Endothelial cell of umbilical vein (primary cell): Measurements from ENCODE around the gene RELT. TPM values are rescaled to one million over a fixed set of nuclear protein-coding genes. Genes with fewer than 3 reads are reported as not detected.

Experiments used
- BruUV-seq: library from RNA; stranded (reverse); fragments of 400-500 nt; replicated peaks from 2 replicates; lab custom pipeline; 2021; lab: Mats Ljungman, UMichigan
- CTCF ChIA-PET: fragments of 300-600, 350-600 bp; sonication (Branson Sonifier 250); formaldehyde crosslinking; loops from one replicate; lab custom pipeline; 2021; ENCODE audit warnings: antibody characterized with exemption, inconsistent platforms; lab: Charles Lee
- POLR2A ChIA-PET: fragments of 300-600, 350-600 bp; sonication (Branson Sonifier 250); formaldehyde crosslinking; loops from one replicate; lab custom pipeline; 2021; ENCODE audit warnings: antibody characterized with exemption, inconsistent platforms; lab: Charles Lee
- DNase-seq: peaks from one replicate; pipeline ENCODE4 v3.0.0-alpha.2; 2011; ENCODE audit warnings: low read depth, low spot score
- FAIRE-seq: peaks from 2 replicates; lab custom pipeline; 2011; peaks lifted over from hg19 to GRCh38; lab: Jason Lieb, UNC
- H2AFZ ChIP-seq: 2 replicates; pipeline ENCODE4 v1.6.0; 2012; ENCODE audit warnings: low read depth, low read length, control low read depth, inconsistent platforms
- H3K27ac ChIP-seq: 2 replicates; pipeline ENCODE4 v1.5.1; 2011; ENCODE audit warnings: low read depth, mild to moderate bottlenecking, control low read depth, low read length, moderate library complexity; ENCODE audit not compliant: insufficient read depth
- H3K27me3 ChIP-seq, 2 experiments: 2 replicates each; pipeline versions ENCODE4 v1.6.0 to v1.6.1; 2011; ENCODE audit warnings: low read length in 2 of 2, mixed read lengths in 1 of 2; ENCODE audit not compliant: control insufficient read depth in 2 of 2, insufficient read depth in 2 of 2
- H3K36me3 ChIP-seq, 2 experiments: 2 replicates in 1 of 2; 3 replicates in 1 of 2; pipeline ENCODE4 v1.5.1; 2011; ENCODE audit warnings: low read length in 2 of 2, mild to moderate bottlenecking in 1 of 2, moderate library complexity in 1 of 2; ENCODE audit not compliant: control insufficient read depth in 2 of 2, insufficient read depth in 2 of 2; ENCODE audit errors: extremely low read depth in 1 of 2
- H3K4me1 ChIP-seq: 3 replicates; pipeline ENCODE4 v1.5.1; 2011; ENCODE audit warnings: mild to moderate bottlenecking, low read length; ENCODE audit not compliant: control insufficient read depth, insufficient read depth; ENCODE audit errors: extremely low read depth
- H3K4me2 ChIP-seq: 2 replicates; pipeline ENCODE4 v1.6.1; 2011; ENCODE audit warnings: low read length, control low read depth, mixed read lengths; ENCODE audit not compliant: insufficient read depth
- H3K4me3 ChIP-seq, 3 experiments: fragments of 200-600 bp in 1 of 3; sonication (generic), shearing (Covaris generic) in 1 of 3; replicated peaks in 1 of 3; 2 replicates each; pipeline ENCODE4 v1.5.1; 2011 to 2016; ENCODE audit warnings: control low read depth in 3 of 3, low read length in 3 of 3, mild to moderate bottlenecking in 2 of 3, inconsistent platforms in 1 of 3, low read depth in 1 of 3, moderate library complexity in 1 of 3; ENCODE audit not compliant: insufficient read depth in 1 of 3
- H3K79me2 ChIP-seq: 2 replicates; pipeline ENCODE4 v1.6.0; 2012; ENCODE audit warnings: low read length, inconsistent platforms; ENCODE audit not compliant: control insufficient read depth, insufficient read depth
- H3K9ac ChIP-seq: replicated peaks from 2 replicates; pipeline ENCODE3; 2011; ENCODE audit warnings: low read length, control low read depth; ENCODE audit not compliant: insufficient read depth; ENCODE audit errors: extremely low read depth
- H3K9me1 ChIP-seq: replicated peaks from 3 replicates; pipeline ENCODE4 v1.6.0; 2011; ENCODE audit warnings: mild to moderate bottlenecking, low read length; ENCODE audit not compliant: control insufficient read depth, insufficient read depth; ENCODE audit errors: extremely low read depth
- H3K9me3 ChIP-seq: replicated peaks from 2 replicates; pipeline ENCODE4 v1.5.1; 2012; ENCODE audit warnings: low read length, inconsistent platforms; ENCODE audit not compliant: control insufficient read depth, insufficient read depth
- H4K20me1 ChIP-seq: replicated peaks from 2 replicates; pipeline ENCODE3; 2011; ENCODE audit warnings: mild to moderate bottlenecking, low read length; ENCODE audit not compliant: control insufficient read depth, insufficient read depth; ENCODE audit errors: extremely low read depth
- CTCF ChIP-seq, 2 donors: IDR thresholded peaks; 1 replicate in 1 of 2; 2 replicates in 1 of 2; pipeline ENCODE4 v1.5.1; 2011; ENCODE audit warnings: low read length in 2 of 2, mild to moderate bottlenecking in 2 of 2, moderate library complexity in 2 of 2, control low read depth in 1 of 2, inconsistent platforms in 1 of 2, low read depth in 1 of 2; ENCODE audit not compliant: insufficient read depth in 1 of 2; ENCODE audit errors: extremely low read depth in 1 of 2
- EZH2 ChIP-seq: IDR thresholded peaks from 2 replicates; pipeline ENCODE4 v1.6.1; 2012; ENCODE audit warnings: borderline replicate concordance, low read depth, mild to moderate bottlenecking, moderate library complexity, low read length, inconsistent platforms; ENCODE audit not compliant: severe bottlenecking
- FOS ChIP-seq: IDR thresholded peaks from 2 replicates; pipeline ENCODE4 v1.6.1; 2011; ENCODE audit warnings: mild to moderate bottlenecking, low read length, moderate library complexity, borderline replicate concordance; ENCODE audit not compliant: insufficient read depth
- GATA2 ChIP-seq: IDR thresholded peaks from 2 replicates; pipeline ENCODE4 v1.7.0; 2011; ENCODE audit warnings: low read depth, mild to moderate bottlenecking, moderate library complexity, mixed read lengths, low read length; ENCODE audit not compliant: insufficient read length, insufficient read depth
- JUN ChIP-seq: IDR thresholded peaks from 2 replicates; pipeline ENCODE4 v1.6.1; 2011; ENCODE audit warnings: borderline replicate concordance, low read depth; ENCODE audit not compliant: insufficient read length, insufficient read depth
- MYC ChIP-seq: IDR thresholded peaks from one replicate; pipeline ENCODE4 v1.6.1; 2011; ENCODE audit warnings: mild to moderate bottlenecking, low read depth, low read length
- POLR2A ChIP-seq: IDR thresholded peaks from 2 replicates; pipeline ENCODE4 v1.6.1; 2012; ENCODE audit warnings: low read depth, mild to moderate bottlenecking, control low read depth, low read length
- POLR2AphosphoS5 ChIP-seq: IDR thresholded peaks from 2 replicates; pipeline ENCODE4 v1.6.1; 2012; ENCODE audit warnings: low read depth, mild to moderate bottlenecking, control low read depth, low read length, moderate library complexity; ENCODE audit not compliant: insufficient read depth
- dilution Hi-C: fragments of 300-500 bp; cut with MboI; formaldehyde crosslinking; loops from one replicate; pipeline ENCODE4 v1.15.0; 2019; ENCODE audit warnings: low sequenced_read_pairs; ENCODE audit not compliant: extremely low pct_ligation_motif_present
- intact Hi-C: fragments of 100-400 bp; cut with micrococcal nuclease; formaldehyde crosslinking; loops from one replicate; pipeline ENCODE4 v1.10.0; 2022
- polyA plus RNA-seq, 4 experiments: library from polyadenylated mRNA; depleted of rRNA in 3 of 4; stranded (reverse) in 3 of 4; unstranded in 1 of 4; fragments of >200 nt; gene quantifications; 2 replicates each; pipeline versions ENCODE4 v1.2.1 to v1.2.3, GENCODE V29; 2011 to 2012; ENCODE audit warnings: missing spikeins in 1 of 4
- total RNA-seq: library from RNA; stranded (reverse); gene quantifications from 2 replicates; pipeline ENCODE4 v1.2.3, GENCODE V29; 2021
- TF ChIP-seq, protein P1 (sequence below): IDR thresholded peaks from 2 replicates; pipeline ENCODE4 v1.6.1; 2011; ENCODE audit not compliant: insufficient read depth, insufficient read length

Gene RELT
- total and polyA plus RNA-seq, 2 donors (not counting 3 experiments of a cell fraction or from before 2014, with no cell fraction given) = 6.7 to 13.1 TPM

DNA sequence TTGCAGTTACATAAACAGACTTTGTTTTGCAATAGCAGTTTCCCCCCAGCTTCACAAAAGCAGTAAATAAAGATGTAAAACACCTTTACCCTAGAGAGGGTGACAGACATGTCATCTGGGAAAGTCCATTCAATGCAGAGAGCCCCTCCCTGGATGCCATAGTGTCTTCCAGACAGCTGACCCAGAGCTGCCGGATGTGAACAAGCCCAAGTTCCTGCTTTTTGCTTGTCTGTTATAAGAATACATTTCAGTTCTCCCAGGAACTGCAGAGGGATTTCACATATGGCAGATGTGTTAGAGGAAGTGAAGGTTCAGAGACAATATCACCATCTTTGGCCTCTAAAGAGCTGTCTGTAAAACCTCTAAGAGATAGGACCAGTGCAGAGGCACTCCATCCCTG is 48.9 kb downstream of the RELT start:
- FAIRE-seq = no peak
- Histone ChIP-seq H2AFZ (no peak overlapping the region), H3K27me3 (no peaks in the 10 kb centered on the region), H3K9me1 (no peaks in the 10 kb centered on the region), H3K36me3 (no peaks in the 10 kb centered on the region), H3K4me1 (no peaks in the 10 kb centered on the region), H3K4me2 (no peak overlapping the region), H4K20me1 (no peaks in the 10 kb centered on the region), H3K9me3 (no peaks in the 10 kb centered on the region), H3K9ac (no peak overlapping the region), H3K79me2 (no peaks in the 10 kb centered on the region), H3K27ac (no peak overlapping the region), H3K4me3 (no peak overlapping the region)
- TF ChIP-seq FOS (no peak), JUN (no peak), POLR2AphosphoS5 (no peak), GATA2 (no peak), EZH2 (no peak), POLR2A (no peak), CTCF (IDR thresholded peaks at IDR 0.05; ENCODE audit: extremely low read depth in 1 of 2, insufficient read depth in 1 of 2, low read depth in 1 of 2, low read length in 2 of 2) (no peak), MYC (no peak)
- TF ChIP-seq, protein P1, sequence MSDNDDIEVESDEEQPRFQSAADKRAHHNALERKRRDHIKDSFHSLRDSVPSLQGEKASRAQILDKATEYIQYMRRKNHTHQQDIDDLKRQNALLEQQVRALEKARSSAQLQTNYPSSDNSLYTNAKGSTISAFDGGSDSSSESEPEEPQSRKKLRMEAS = no peak
- ChIA-PET POLR2A (no interaction called here), CTCF (interaction anchor here (0.9 kb wide), 1 partner anchor 201 kb away, joined by 3 read pairs; no protein-coding TSS in a partner anchor)
- no TSS peak for BruUV-seq
- intact Hi-C loops (no loop called here), dilution Hi-C loops (no loop called here)
- DNase-seq = no peak
